HUES64 (cell line): ENCODE measurements around the gene DDX5.

Experiments used
- H3K27ac ChIP-seq: 2 replicates; pipeline ENCODE4 v1.7.0; 2013; ENCODE audit warnings: low read depth, low read length, inconsistent platforms
- H3K27me3 ChIP-seq: 2 replicates; pipeline ENCODE4 v1.6.1; 2013; ENCODE audit warnings: mild to moderate bottlenecking, low read length; ENCODE audit not compliant: insufficient read depth
- H3K36me3 ChIP-seq: 2 replicates; pipeline ENCODE4 v1.6.1; 2013; ENCODE audit warnings: mild to moderate bottlenecking, low read length; ENCODE audit not compliant: insufficient read depth
- H3K4me1 ChIP-seq: 2 replicates; pipeline ENCODE4 v1.6.1; 2013; ENCODE audit warnings: mild to moderate bottlenecking, low read length, moderate library complexity; ENCODE audit not compliant: insufficient read depth
- H3K4me3 ChIP-seq: 2 replicates; pipeline ENCODE4 v1.5.1; 2013; ENCODE audit warnings: mild to moderate bottlenecking, low read length, moderate library complexity
- H3K9ac ChIP-seq: 2 replicates; pipeline ENCODE4 v1.6.1; 2013; ENCODE audit warnings: mild to moderate bottlenecking, low read depth, low read length
- H3K9me3 ChIP-seq: 2 replicates; pipeline ENCODE4 v1.6.1; 2013; ENCODE audit warnings: low read depth, low read length; ENCODE audit not compliant: insufficient read depth
- WGBS: fragments of 150-250, 120-280 bp; methylation state at CpG from one replicate; pipeline ENCODE4 v1.1.7; 2013; ENCODE audit warnings: missing lambda C conversion rate; 5-methylcytosine and 5-hydroxymethylcytosine counted together

The DDX5 gene

GRCh38 chr17:64508683-64509082 is 2.6 kb upstream of the DDX5 start:
- no peaks in the 10 kb centered on the region for H3K27me3 ChIP-seq
- peaks cover 22% of the 10 kb centered on the region; the same call in 1 of the 2 replicates for H3K4me1 ChIP-seq
- H3K9ac ChIP-seq: peak overlapping the region; percentile 100; the same call in 1 of the 2 replicates
- WGBS: 96% methylated on average over 2 of the region's 2 CpGs
- H3K36me3 ChIP-seq: peaks cover 71% of the 10 kb centered on the region
- H3K4me3 ChIP-seq: peak overlapping the region; percentile 95
- H3K27ac ChIP-seq: no peak overlapping the region
- H3K9me3 ChIP-seq: no peaks in the 10 kb centered on the region

GRCh38 chr17:64507413-64507782 is 1.3 kb upstream of the DDX5 start:
- Histone ChIP-seq H3K36me3 (peaks cover 71% of the 10 kb centered on the region), H3K27me3 (no peaks in the 10 kb centered on the region)
- 0% methylated on average over 13 of the region's 13 CpGs for WGBS

GRCh38 chr17:64506576-64507412 is 705 bp upstream of the DDX5 start, which contains the start of gene CEP95:
Gene CEP95 (plus strand): TSS chr17:64506977. CDS start chr17:64507098, 121 bp downstream.
- H3K27ac ChIP-seq: peak within 1 kb of the TSS; percentile 97
- no peaks in the 10 kb centered on the region for H3K9me3 ChIP-seq
- peaks cover 24% of the 10 kb centered on the region; the same call in 1 of the 2 replicates for H3K4me1 ChIP-seq
- peak within 1 kb of the TSS; percentile 100 for H3K9ac ChIP-seq
- WGBS: under 1% methylated on average over 77 of the region's 77 CpGs
- H3K36me3 ChIP-seq: peaks cover 71% of the 10 kb centered on the region
- H3K4me3 ChIP-seq: peak within 1 kb of the TSS; percentile 95
- H3K27me3 ChIP-seq: no peaks in the 10 kb centered on the region

More at GRCh38 chr17:64507413-64507782, 1.3 kb upstream of the DDX5 start:
- peak overlapping the region; percentile 95 for H3K4me3 ChIP-seq
- peaks cover 24% of the 10 kb centered on the region; the same call in 1 of the 2 replicates for H3K4me1 ChIP-seq
- H3K27ac ChIP-seq: peak overlapping the region; percentile 97
- peak overlapping the region; percentile 100 for H3K9ac ChIP-seq
- H3K9me3 ChIP-seq: no peaks in the 10 kb centered on the region

GRCh38 chr17:64505340-64506200 is 519 bp downstream of the DDX5 start:
- WGBS: under 1% methylated on average over 74 of the region's 76 CpGs
- H3K9me3 ChIP-seq: no peaks in the 10 kb centered on the region
- no peaks in the 10 kb centered on the region for H3K27me3 ChIP-seq
- H3K4me3 ChIP-seq: peak overlapping the region; percentile 95
- H3K4me1 ChIP-seq: peaks cover 24% of the 10 kb centered on the region; the same call in 1 of the 2 replicates
- peak overlapping the region; percentile 97 for H3K27ac ChIP-seq
- peaks cover 72% of the 10 kb centered on the region for H3K36me3 ChIP-seq
- peak overlapping the region; percentile 100 for H3K9ac ChIP-seq

GRCh38 chr17:64504769-64505339 is 1.2 kb downstream of the DDX5 start:
- peaks cover 21% of the 10 kb centered on the region; the same call in 1 of the 2 replicates for H3K4me1 ChIP-seq
- no peaks in the 10 kb centered on the region for H3K9me3 ChIP-seq
- peak overlapping the region; percentile 97 for H3K27ac ChIP-seq
- H3K36me3 ChIP-seq: peaks cover 72% of the 10 kb centered on the region
- WGBS: 6% methylated on average over 13 of the region's 13 CpGs
- peak overlapping the region; percentile 100 for H3K9ac ChIP-seq
- H3K4me3 ChIP-seq: peak overlapping the region; percentile 95
- H3K27me3 ChIP-seq: no peaks in the 10 kb centered on the region

GRCh38 chr17:64503821-64504768 is 2.0 kb downstream of the DDX5 start:
- WGBS: 78% methylated on average over 7 of the region's 7 CpGs
- H3K9me3 ChIP-seq: no peaks in the 10 kb centered on the region
- peaks cover 72% of the 10 kb centered on the region for H3K36me3 ChIP-seq
- H3K27ac ChIP-seq: peak overlapping the region; percentile 8; the same call in 1 of the 2 replicates
- no peaks in the 10 kb centered on the region for H3K27me3 ChIP-seq
- peak overlapping the region; percentile 95 for H3K4me3 ChIP-seq
- peak overlapping the region; percentile 100 for H3K9ac ChIP-seq
- peaks cover 28% of the 10 kb centered on the region; the same call in 1 of the 2 replicates for H3K4me1 ChIP-seq

GRCh38 chr17:64503341-64503740 is 2.7 kb downstream of the DDX5 start:
- H3K27ac ChIP-seq: no peak overlapping the region
- H3K36me3 ChIP-seq: peaks cover 73% of the 10 kb centered on the region
- H3K4me1 ChIP-seq: peaks cover 24% of the 10 kb centered on the region; the same call in 1 of the 2 replicates
- no peaks in the 10 kb centered on the region for H3K27me3 ChIP-seq
- peak overlapping the region; percentile 95; the same call in 1 of the 2 replicates for H3K4me3 ChIP-seq
- no peak overlapping the region for H3K9ac ChIP-seq
- H3K9me3 ChIP-seq: no peaks in the 10 kb centered on the region
- 97% methylated on average over 5 of the region's 5 CpGs for WGBS

- Histone ChIP-seq H3K27me3 (no peaks in the 10 kb centered on the region), H3K4me3 (no peak overlapping the region), H3K4me1 (peaks cover 22% of the 10 kb centered on the region; the same call in 1 of the 2 replicates), H3K9ac (no peak overlapping the region), H3K9me3 (no peaks in the 10 kb centered on the region), H3K36me3 (peaks cover 74% of the 10 kb centered on the region), H3K27ac (no peak overlapping the region)
- 60% methylated on average over 1 of the region's 2 CpGs for WGBS
Measured at GRCh38 chr17:64502809-64503208, 3.3 kb downstream of the DDX5 start.

- Histone ChIP-seq H3K9ac (no peak overlapping the region), H3K4me3 (no peak overlapping the region), H3K27me3 (no peaks in the 10 kb centered on the region), H3K4me1 (peaks cover 24% of the 10 kb centered on the region; the same call in 1 of the 2 replicates), H3K36me3 (peaks cover 77% of the 10 kb centered on the region), H3K27ac (peak overlapping the region; percentile 15; the same call in 1 of the 2 replicates), H3K9me3 (no peaks in the 10 kb centered on the region)
- WGBS: 97% methylated on average over 3 of the region's 3 CpGs
Measured at GRCh38 chr17:64502021-64502420, 4.1 kb downstream of the DDX5 start.
